ENCODE measurements around the gene ABCC3.

- TF ChIP-seq CTCF (conservative IDR thresholded peaks at IDR 0.05 in 1 of 2, IDR thresholded peaks at IDR 0.05 in 1 of 2; ENCODE audit: low read depth in 1 of 2, low read length in 2 of 2) (no peak), EZH2 (IDR thresholded peaks at IDR 0.05; ENCODE audit: low read length, missing control alignments) (no peak)
Measured at GRCh38 chr17:50598487-50598886, 36.2 kb upstream of the ABCC3 start.
